GM23338 (cell line): Measurements from ENCODE around the gene HIVEP3. TPM values are rescaled to one million over a fixed set of nuclear protein-coding genes. Genes with fewer than 3 reads are reported as not detected.

Experiments
- ATAC-seq: fragments of 200-7000 bp; cut with Tn5 transposase; 3 replicates; pipeline ENCODE4 v1.9.1; 2020
- DNase-seq: peaks from one replicate; pipeline ENCODE4 v3.0.0-alpha.2; 2015; ENCODE audit warnings: low spot score
- H2AFZ ChIP-seq: fragments of 200-600 bp; sonication (generic); 2 replicates; pipeline ENCODE4 v1.8.0; 2016; ENCODE audit warnings: antibody characterized with exemption, mild to moderate bottlenecking, moderate library complexity
- H3F3A ChIP-seq: fragments of 200-600 bp; sonication (generic); replicated peaks from 2 replicates; pipeline ENCODE4 v1.8.0; 2017; ENCODE audit warnings: antibody characterized with exemption, mixed run types, low read depth
- H3K27ac ChIP-seq: fragments of 200-600 bp; sonication (generic); 2 replicates; pipeline ENCODE4 v1.6.1; 2016; ENCODE audit warnings: low read depth
- H3K27me3 ChIP-seq: fragments of 200-600 bp; sonication (generic); 2 replicates; pipeline ENCODE4 v1.8.0; 2016; ENCODE audit warnings: mild to moderate bottlenecking, mixed run types, moderate library complexity; ENCODE audit not compliant: insufficient read depth
- H3K36me3 ChIP-seq: fragments of 200-600 bp; sonication (generic); 2 replicates; pipeline ENCODE4 v1.8.0; 2016; ENCODE audit warnings: mild to moderate bottlenecking; ENCODE audit not compliant: insufficient read depth
- H3K4me1 ChIP-seq: fragments of 200-600 bp; sonication (generic); 2 replicates; pipeline ENCODE4 v1.8.0; 2016; ENCODE audit warnings: mild to moderate bottlenecking, moderate library complexity; ENCODE audit not compliant: insufficient read depth
- H3K4me2 ChIP-seq: fragments of 200-600 bp; sonication (generic); 2 replicates; pipeline ENCODE4 v1.7.1; 2017; ENCODE audit warnings: mixed run types
- H3K4me3 ChIP-seq: fragments of 200-600 bp; sonication (generic); 2 replicates; pipeline ENCODE4 v1.6.1; 2016; ENCODE audit warnings: mixed run types
- H3K79me2 ChIP-seq: fragments of 200-600 bp; sonication (generic); replicated peaks from 2 replicates; pipeline ENCODE4 v1.8.0; 2017; ENCODE audit warnings: mild to moderate bottlenecking; ENCODE audit not compliant: insufficient read depth
- H3K9me2 ChIP-seq: fragments of 200-600 bp; sonication (generic); 2 replicates; pipeline ENCODE4 v1.8.0; 2017; ENCODE audit not compliant: insufficient read depth
- H4K20me1 ChIP-seq: fragments of 200-600 bp; sonication (generic); replicated peaks from 2 replicates; pipeline ENCODE4 v1.8.0; 2017; ENCODE audit warnings: mild to moderate bottlenecking; ENCODE audit not compliant: insufficient read depth
- H3K27ac Mint-ChIP-seq: 2 replicates; pipeline ENCODE4 v1.8.0; 2020; ENCODE audit warnings: inconsistent platforms, mild to moderate bottlenecking, moderate library complexity, mixed read lengths
- H3K27me3 Mint-ChIP-seq: 3 replicates; pipeline ENCODE4 v1.8.0; 2022; ENCODE audit warnings: low read depth, mild to moderate bottlenecking, moderate library complexity, mixed read lengths, inconsistent platforms; ENCODE audit not compliant: insufficient read depth, poor library complexity
- H3K36me3 Mint-ChIP-seq: 3 replicates; pipeline ENCODE4 v1.8.0; 2021; ENCODE audit warnings: low read depth, mild to moderate bottlenecking, inconsistent platforms, moderate library complexity, mixed read lengths
- H3K4me1 Mint-ChIP-seq: 3 replicates; pipeline ENCODE4 v1.8.0; 2020; ENCODE audit warnings: mild to moderate bottlenecking, inconsistent platforms, mixed read lengths
- H3K4me3 Mint-ChIP-seq: 3 replicates; pipeline ENCODE4 v1.8.0; 2021; ENCODE audit warnings: moderate library complexity, mild to moderate bottlenecking, inconsistent platforms, mixed read lengths
- H3K9me3 Mint-ChIP-seq: 3 replicates; pipeline ENCODE4 v1.8.0; 2020; ENCODE audit warnings: moderate library complexity, mild to moderate bottlenecking, inconsistent platforms, mixed read lengths
- CREB1 ChIP-seq: fragments of 250-450 bp; sonication (Bioruptor Pico); IDR thresholded peaks from 2 replicates; pipeline ENCODE4 v1.5.0; 2020; ENCODE audit warnings: low read depth, mild to moderate bottlenecking, moderate library complexity
- EZH2 ChIP-seq: fragments of 200-600 bp; sonication (generic); IDR thresholded peaks from one replicate; pipeline ENCODE4 v1.8.0; 2017; ENCODE audit warnings: antibody characterized with exemption, mild to moderate bottlenecking, low read depth; ENCODE audit not compliant: unreplicated experiment
- EZH2phosphoT487 ChIP-seq: fragments of 200-600 bp; sonication (generic); IDR thresholded peaks from one replicate; pipeline ENCODE4 v1.8.1; 2018; ENCODE audit warnings: antibody characterized with exemption; ENCODE audit not compliant: unreplicated experiment
- JUNB ChIP-seq: IDR thresholded peaks from one replicate; pipeline ENCODE4 v1.6.1; 2016; ENCODE audit warnings: antibody characterized with exemption; ENCODE audit not compliant: unreplicated experiment
- NANOG ChIP-seq: IDR thresholded peaks from 2 replicates; pipeline ENCODE4 v1.6.1; 2016; ENCODE audit warnings: antibody characterized with exemption, borderline replicate concordance
- POLR2AphosphoS5 ChIP-seq: IDR thresholded peaks from 2 replicates; pipeline ENCODE4 v1.6.1; 2016; ENCODE audit warnings: antibody characterized with exemption, low read depth
- STAT1 ChIP-seq: IDR thresholded peaks from one replicate; pipeline ENCODE4 v1.6.1; 2016; ENCODE audit warnings: antibody characterized with exemption; ENCODE audit not compliant: unreplicated experiment
- ZNF114 ChIP-seq: fragments of 250-450 bp; sonication (Bioruptor Pico); IDR thresholded peaks from 2 replicates; pipeline ENCODE4 v1.5.0; 2020; ENCODE audit warnings: mild to moderate bottlenecking, moderate library complexity
- ZNF331 ChIP-seq: fragments of 250-450 bp; sonication (Bioruptor Pico); IDR thresholded peaks from 2 replicates; pipeline ENCODE4 v1.5.0; 2020; ENCODE audit warnings: low read depth, mild to moderate bottlenecking, moderate library complexity
- polyA plus RNA-seq: library from polyadenylated mRNA; unstranded; fragments of >200 nt; fragmentation: Nextera tagmentation; extraction: Ambion mirVana; gene quantifications from 2 replicates; pipeline ENCODE4 v1.2.1, GENCODE V29; 2016
- total RNA-seq: library from RNA; depleted of rRNA; stranded (reverse); fragments of >200 nt; shearing (Covaris generic); gene quantifications from 2 replicates; pipeline ENCODE4 v1.2.3, GENCODE V29; 2014
- TF ChIP-seq, protein P1 (sequence below): fragments of 250-450 bp; sonication (Bioruptor Pico); IDR thresholded peaks from 2 replicates; pipeline ENCODE4 v1.5.0; 2020; ENCODE audit warnings: mild to moderate bottlenecking, moderate library complexity
- TF ChIP-seq, protein P2 (sequence below): IDR thresholded peaks from 2 replicates; pipeline ENCODE4 v1.6.1; 2016; ENCODE audit warnings: antibody characterized with exemption
- TF ChIP-seq, protein P3 (sequence below), 2 experiments: fragments of 200-600 bp in 1 of 2; sonication (generic) in 1 of 2; conservative IDR thresholded peaks; 2 replicates each; pipeline versions ENCODE4 v1.5.1 to v1.6.1; 2016 to 2017; ENCODE audit warnings: antibody characterized with exemption in 2 of 2, low read depth in 2 of 2, mild to moderate bottlenecking in 2 of 2, moderate library complexity in 1 of 2
- TF ChIP-seq, protein P4 (sequence below): IDR thresholded peaks from one replicate; pipeline ENCODE4 v1.6.1; 2018; ENCODE audit warnings: antibody characterized with exemption; ENCODE audit not compliant: unreplicated experiment

The HIVEP3 gene
- total and polyA plus RNA-seq, 2 experiments from 2014 or later = 0.14 to 0.24 TPM

DNA sequence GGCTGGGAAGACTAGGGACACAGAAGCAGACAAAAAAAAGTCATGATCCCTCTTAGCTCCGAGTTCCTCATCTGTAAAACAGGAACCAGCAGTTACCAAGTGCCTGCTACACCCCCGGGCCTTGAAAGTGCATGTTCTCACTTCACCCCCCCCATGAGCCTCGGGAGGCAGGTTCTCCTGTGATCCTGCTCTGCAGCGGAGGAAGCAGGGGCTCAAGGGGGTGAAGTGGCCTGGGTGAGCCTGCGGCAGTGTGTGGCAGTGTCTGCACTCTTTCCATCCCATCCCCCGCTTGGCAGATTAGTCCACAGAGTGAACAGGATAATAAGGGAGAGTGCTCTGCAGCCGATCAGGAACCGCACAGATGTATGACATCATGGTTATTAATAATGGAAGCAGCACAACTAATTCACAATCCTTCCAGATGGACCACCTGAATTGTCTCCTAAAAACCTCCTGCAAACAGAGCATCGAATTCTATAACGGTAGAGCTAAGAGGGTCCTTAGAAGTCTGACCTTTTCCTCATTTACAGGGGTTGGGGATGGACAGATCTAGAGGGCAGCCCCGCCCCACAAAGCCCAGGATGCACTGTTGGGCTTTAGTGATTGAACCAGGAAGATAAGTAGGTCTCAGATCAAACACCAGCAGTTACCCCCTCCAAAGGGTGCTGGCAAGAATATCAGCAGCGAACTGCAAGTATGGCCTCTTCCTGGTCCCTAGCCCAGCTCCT lies 260.1 kb downstream of the HIVEP3 start:
- TF ChIP-seq NANOG (no peak), STAT1 (no peak), EZH2phosphoT487 (no peak), POLR2AphosphoS5 (no peak), CREB1 (no peak), ZNF114 (CRISPR knock-in tag) (no peak), EZH2 (no peak), ZNF331 (CRISPR knock-in tag) (no peak), JUNB (no peak)
- TF ChIP-seq, protein P1, sequence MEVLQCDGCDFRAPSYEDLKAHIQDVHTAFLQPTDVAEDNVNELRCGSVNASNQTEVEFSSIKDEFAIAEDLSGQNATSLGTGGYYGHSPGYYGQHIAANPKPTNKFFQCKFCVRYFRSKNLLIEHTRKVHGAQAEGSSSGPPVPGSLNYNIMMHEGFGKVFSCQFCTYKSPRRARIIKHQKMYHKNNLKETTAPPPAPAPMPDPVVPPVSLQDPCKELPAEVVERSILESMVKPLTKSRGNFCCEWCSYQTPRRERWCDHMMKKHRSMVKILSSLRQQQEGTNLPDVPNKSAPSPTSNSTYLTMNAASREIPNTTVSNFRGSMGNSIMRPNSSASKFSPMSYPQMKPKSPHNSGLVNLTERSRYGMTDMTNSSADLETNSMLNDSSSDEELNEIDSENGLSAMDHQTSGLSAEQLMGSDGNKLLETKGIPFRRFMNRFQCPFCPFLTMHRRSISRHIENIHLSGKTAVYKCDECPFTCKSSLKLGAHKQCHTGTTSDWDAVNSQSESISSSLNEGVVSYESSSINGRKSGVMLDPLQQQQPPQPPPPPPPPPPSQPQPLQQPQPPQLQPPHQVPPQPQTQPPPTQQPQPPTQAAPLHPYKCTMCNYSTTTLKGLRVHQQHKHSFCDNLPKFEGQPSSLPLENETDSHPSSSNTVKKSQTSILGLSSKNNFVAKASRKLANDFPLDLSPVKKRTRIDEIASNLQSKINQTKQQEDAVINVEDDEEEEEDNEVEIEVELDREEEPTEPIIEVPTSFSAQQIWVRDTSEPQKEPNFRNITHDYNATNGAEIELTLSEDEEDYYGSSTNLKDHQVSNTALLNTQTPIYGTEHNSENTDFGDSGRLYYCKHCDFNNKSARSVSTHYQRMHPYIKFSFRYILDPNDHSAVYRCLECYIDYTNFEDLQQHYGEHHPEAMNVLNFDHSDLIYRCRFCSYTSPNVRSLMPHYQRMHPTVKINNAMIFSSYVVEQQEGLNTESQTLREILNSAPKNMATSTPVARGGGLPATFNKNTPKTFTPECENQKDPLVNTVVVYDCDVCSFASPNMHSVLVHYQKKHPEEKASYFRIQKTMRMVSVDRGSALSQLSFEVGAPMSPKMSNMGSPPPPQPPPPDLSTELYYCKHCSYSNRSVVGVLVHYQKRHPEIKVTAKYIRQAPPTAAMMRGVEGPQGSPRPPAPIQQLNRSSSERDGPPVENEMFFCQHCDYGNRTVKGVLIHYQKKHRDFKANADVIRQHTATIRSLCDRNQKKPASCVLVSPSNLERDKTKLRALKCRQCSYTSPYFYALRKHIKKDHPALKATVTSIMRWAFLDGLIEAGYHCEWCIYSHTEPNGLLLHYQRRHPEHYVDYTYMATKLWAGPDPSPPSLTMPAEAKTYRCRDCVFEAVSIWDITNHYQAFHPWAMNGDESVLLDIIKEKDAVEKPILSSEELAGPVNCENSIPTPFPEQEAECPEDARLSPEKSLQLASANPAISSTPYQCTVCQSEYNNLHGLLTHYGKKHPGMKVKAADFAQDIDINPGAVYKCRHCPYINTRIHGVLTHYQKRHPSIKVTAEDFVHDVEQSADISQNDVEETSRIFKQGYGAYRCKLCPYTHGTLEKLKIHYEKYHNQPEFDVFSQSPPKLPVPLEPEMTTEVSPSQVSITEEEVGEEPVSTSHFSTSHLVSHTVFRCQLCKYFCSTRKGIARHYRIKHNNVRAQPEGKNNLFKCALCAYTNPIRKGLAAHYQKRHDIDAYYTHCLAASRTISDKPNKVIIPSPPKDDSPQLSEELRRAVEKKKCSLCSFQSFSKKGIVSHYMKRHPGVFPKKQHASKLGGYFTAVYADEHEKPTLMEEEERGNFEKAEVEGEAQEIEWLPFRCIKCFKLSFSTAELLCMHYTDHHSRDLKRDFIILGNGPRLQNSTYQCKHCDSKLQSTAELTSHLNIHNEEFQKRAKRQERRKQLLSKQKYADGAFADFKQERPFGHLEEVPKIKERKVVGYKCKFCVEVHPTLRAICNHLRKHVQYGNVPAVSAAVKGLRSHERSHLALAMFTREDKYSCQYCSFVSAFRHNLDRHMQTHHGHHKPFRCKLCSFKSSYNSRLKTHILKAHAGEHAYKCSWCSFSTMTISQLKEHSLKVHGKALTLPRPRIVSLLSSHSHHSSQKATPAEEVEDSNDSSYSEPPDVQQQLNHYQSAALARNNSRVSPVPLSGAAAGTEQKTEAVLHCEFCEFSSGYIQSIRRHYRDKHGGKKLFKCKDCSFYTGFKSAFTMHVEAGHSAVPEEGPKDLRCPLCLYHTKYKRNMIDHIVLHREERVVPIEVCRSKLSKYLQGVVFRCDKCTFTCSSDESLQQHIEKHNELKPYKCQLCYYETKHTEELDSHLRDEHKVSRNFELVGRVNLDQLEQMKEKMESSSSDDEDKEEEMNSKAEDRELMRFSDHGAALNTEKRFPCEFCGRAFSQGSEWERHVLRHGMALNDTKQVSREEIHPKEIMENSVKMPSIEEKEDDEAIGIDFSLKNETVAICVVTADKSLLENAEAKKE (CRISPR knock-in tag) = no peak
- TF ChIP-seq, protein P2, sequence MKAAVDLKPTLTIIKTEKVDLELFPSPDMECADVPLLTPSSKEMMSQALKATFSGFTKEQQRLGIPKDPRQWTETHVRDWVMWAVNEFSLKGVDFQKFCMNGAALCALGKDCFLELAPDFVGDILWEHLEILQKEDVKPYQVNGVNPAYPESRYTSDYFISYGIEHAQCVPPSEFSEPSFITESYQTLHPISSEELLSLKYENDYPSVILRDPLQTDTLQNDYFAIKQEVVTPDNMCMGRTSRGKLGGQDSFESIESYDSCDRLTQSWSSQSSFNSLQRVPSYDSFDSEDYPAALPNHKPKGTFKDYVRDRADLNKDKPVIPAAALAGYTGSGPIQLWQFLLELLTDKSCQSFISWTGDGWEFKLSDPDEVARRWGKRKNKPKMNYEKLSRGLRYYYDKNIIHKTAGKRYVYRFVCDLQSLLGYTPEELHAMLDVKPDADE = no peak
- TF ChIP-seq, protein P3, sequence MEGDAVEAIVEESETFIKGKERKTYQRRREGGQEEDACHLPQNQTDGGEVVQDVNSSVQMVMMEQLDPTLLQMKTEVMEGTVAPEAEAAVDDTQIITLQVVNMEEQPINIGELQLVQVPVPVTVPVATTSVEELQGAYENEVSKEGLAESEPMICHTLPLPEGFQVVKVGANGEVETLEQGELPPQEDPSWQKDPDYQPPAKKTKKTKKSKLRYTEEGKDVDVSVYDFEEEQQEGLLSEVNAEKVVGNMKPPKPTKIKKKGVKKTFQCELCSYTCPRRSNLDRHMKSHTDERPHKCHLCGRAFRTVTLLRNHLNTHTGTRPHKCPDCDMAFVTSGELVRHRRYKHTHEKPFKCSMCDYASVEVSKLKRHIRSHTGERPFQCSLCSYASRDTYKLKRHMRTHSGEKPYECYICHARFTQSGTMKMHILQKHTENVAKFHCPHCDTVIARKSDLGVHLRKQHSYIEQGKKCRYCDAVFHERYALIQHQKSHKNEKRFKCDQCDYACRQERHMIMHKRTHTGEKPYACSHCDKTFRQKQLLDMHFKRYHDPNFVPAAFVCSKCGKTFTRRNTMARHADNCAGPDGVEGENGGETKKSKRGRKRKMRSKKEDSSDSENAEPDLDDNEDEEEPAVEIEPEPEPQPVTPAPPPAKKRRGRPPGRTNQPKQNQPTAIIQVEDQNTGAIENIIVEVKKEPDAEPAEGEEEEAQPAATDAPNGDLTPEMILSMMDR (conservative IDR thresholded peaks at IDR 0.05; ENCODE audit: low read depth in 2 of 2) = no peak
- TF ChIP-seq, protein P4, sequence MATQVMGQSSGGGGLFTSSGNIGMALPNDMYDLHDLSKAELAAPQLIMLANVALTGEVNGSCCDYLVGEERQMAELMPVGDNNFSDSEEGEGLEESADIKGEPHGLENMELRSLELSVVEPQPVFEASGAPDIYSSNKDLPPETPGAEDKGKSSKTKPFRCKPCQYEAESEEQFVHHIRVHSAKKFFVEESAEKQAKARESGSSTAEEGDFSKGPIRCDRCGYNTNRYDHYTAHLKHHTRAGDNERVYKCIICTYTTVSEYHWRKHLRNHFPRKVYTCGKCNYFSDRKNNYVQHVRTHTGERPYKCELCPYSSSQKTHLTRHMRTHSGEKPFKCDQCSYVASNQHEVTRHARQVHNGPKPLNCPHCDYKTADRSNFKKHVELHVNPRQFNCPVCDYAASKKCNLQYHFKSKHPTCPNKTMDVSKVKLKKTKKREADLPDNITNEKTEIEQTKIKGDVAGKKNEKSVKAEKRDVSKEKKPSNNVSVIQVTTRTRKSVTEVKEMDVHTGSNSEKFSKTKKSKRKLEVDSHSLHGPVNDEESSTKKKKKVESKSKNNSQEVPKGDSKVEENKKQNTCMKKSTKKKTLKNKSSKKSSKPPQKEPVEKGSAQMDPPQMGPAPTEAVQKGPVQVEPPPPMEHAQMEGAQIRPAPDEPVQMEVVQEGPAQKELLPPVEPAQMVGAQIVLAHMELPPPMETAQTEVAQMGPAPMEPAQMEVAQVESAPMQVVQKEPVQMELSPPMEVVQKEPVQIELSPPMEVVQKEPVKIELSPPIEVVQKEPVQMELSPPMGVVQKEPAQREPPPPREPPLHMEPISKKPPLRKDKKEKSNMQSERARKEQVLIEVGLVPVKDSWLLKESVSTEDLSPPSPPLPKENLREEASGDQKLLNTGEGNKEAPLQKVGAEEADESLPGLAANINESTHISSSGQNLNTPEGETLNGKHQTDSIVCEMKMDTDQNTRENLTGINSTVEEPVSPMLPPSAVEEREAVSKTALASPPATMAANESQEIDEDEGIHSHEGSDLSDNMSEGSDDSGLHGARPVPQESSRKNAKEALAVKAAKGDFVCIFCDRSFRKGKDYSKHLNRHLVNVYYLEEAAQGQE = no peak
- no peak overlapping the region for H3K27ac Mint-ChIP-seq
- Histone ChIP-seq H3K9me2 (no peaks in the 10 kb centered on the region; the same call in 1 of the 2 replicates), H3K4me1 (peaks cover 9% of the 10 kb centered on the region), H2AFZ (no peak overlapping the region), H3K27ac (no peak overlapping the region), H3K36me3 (no peaks in the 10 kb centered on the region), H3K27me3 (peaks cover 36% of the 10 kb centered on the region), H4K20me1 (peaks cover 6% of the 10 kb centered on the region; the same call in 1 of the 2 replicates), H3K79me2 (no peaks in the 10 kb centered on the region), H3K4me3 (no peak overlapping the region), H3K4me2 (no peak overlapping the region), H3F3A (no peaks in the 10 kb centered on the region)
- H3K9me3 Mint-ChIP-seq = no peaks in the 10 kb centered on the region
- H3K4me3 Mint-ChIP-seq = no peak overlapping the region
- no peak for ATAC-seq
- no peaks in the 10 kb centered on the region for H3K36me3 Mint-ChIP-seq
- H3K4me1 Mint-ChIP-seq = peaks cover 16% of the 10 kb centered on the region
- peaks cover 34% of the 10 kb centered on the region for H3K27me3 Mint-ChIP-seq
- DNase-seq = no peak
